Thyroid gland (tissue), 4 donors: ENCODE data around the gene MORF4L1. TPM values are rescaled to one million over a fixed set of nuclear protein-coding genes. Genes with fewer than 3 reads are reported as not detected.
"Not testable (repeated sequence)": the region's sequence is repeated elsewhere in the genome, so short reads cannot be mapped to it uniquely, and the experiment has no call there.

ENCODE experiments used
- DNase-seq, 2 donors: peaks; one replicate each; pipeline ENCODE4 v3.0.0-alpha.2; 2019
- H3K27ac ChIP-seq, 3 donors: fragments of 200-600 bp; sonication (generic); 1 replicate in 2 of 3; 2 replicates in 1 of 3; pipeline ENCODE4 v1.5.1; 2016 to 2019; ENCODE audit warnings: mild to moderate bottlenecking in 1 of 3, moderate library complexity in 1 of 3
- H3K27me3 ChIP-seq: fragments of 200-600 bp; sonication (generic); one replicate; pipeline ENCODE4 v1.5.1; 2019
- H3K36me3 ChIP-seq, 2 donors: fragments of 200-600 bp; sonication (generic); one replicate each; pipeline ENCODE4 v1.5.1; 2016 to 2019
- H3K4me1 ChIP-seq, 2 donors: fragments of 200-600 bp; sonication (generic); one replicate each; pipeline ENCODE4 v1.5.1; 2017 to 2019
- H3K4me3 ChIP-seq, 3 donors: fragments of 200-600 bp; sonication (generic); replicated peaks in 1 of 3; 1 replicate in 2 of 3; 2 replicates in 1 of 3; pipeline ENCODE4 v1.5.1; 2016; ENCODE audit warnings: mild to moderate bottlenecking in 1 of 3
- H3K9me3 ChIP-seq: fragments of 200-600 bp; sonication (generic); one replicate; pipeline ENCODE4 v1.5.1; 2017
- CTCF ChIP-seq, 6 experiments: fragments of 200-600 bp in 3 of 6; fragments of 450-650 bp in 3 of 6; sonication (generic) in 3 of 6; IDR thresholded peaks; one replicate each; pipeline ENCODE4 v1.5.1; 2016 to 2019; ENCODE audit warnings: antibody characterized with exemption in 6 of 6, mild to moderate bottlenecking in 2 of 6, inconsistent platforms in 1 of 6, moderate library complexity in 1 of 6
- POLR2A ChIP-seq, 2 donors: fragments of 450-650 bp; IDR thresholded peaks; one replicate each; pipeline ENCODE4 v1.6.1; 2017; ENCODE audit warnings: antibody characterized with exemption in 2 of 2, mild to moderate bottlenecking in 2 of 2, moderate library complexity in 1 of 2
- WGBS, 2 donors: methylation state at CpG; one replicate each; pipeline ENCODE4 v1.1.5; 2017; 5-methylcytosine and 5-hydroxymethylcytosine counted together
- intact Hi-C: fragments of 100-400 bp; cut with DNase I; formaldehyde crosslinking; loops from one replicate; pipeline ENCODE4 v1.15.1; 2023
- total RNA-seq, 4 donors: library from RNA; depleted of rRNA; stranded (reverse); fragments of >200 nt; gene quantifications; one replicate each; pipeline ENCODE4 v1.2.3, GENCODE V29; 2016

MORF4L1 gene
- total RNA-seq, 4 donors from 2014 or later = 264 to 326 (median 298) TPM

GRCh38 chr15:78872972-78873792 is 492 bp downstream of the MORF4L1 start:
- Histone ChIP-seq H3K4me1 (peaks cover 25 to 37% of the 10 kb centered on the region in 2 donors), H3K9me3 (no peaks in the 10 kb centered on the region), H3K27me3 (no peaks in the 10 kb centered on the region), H3K27ac (peak overlapping the region; percentile 100), H3K36me3 (no peaks in the 10 kb centered on the region), H3K4me3 (peak overlapping the region; percentile 89 to 100 (median 99))
- peak in 3 of 6 experiments; percentile 1 to 9 (median 6) for TF ChIP-seq CTCF (IDR thresholded peaks at IDR 0.05)
- peak; percentile 14 to 58 for TF ChIP-seq POLR2A (IDR thresholded peaks at IDR 0.05)
- intact Hi-C loops = no loop called here
- WGBS, 2 donors = 1% methylated on average over 59 to 65 of the region's 75 CpGs
- peak; percentile 65 to 76 for DNase-seq

- WGBS, 2 donors = 1 to 2% methylated on average over 38 of the region's 38 CpGs
- H3K36me3 ChIP-seq = no peaks in the 10 kb centered on the region
- H3K27me3 ChIP-seq = no peaks in the 10 kb centered on the region
- peak; percentile 31 to 50 for DNase-seq
- peaks cover 31 to 45% of the 10 kb centered on the region in 2 donors for H3K4me1 ChIP-seq
- peak in 2 of 6 experiments; percentile 2 to 7 for TF ChIP-seq CTCF (IDR thresholded peaks at IDR 0.05)
- no peak for TF ChIP-seq POLR2A (IDR thresholded peaks at IDR 0.05)
- H3K27ac ChIP-seq = peak overlapping the region; percentile 100
- intact Hi-C loops = no loop called here
- H3K4me3 ChIP-seq = peak overlapping the region; percentile 89 to 100 (median 99)
- H3K9me3 ChIP-seq = no peaks in the 10 kb centered on the region
Measured at GRCh38 chr15:78873793-78874765, 1.4 kb downstream of the MORF4L1 start.

- intact Hi-C loops = no loop called here
- no peaks in the 10 kb centered on the region for H3K36me3 ChIP-seq
- H3K27ac ChIP-seq = peak overlapping the region in 2 of 3 donors; percentile 100
- 51 to 58% methylated on average over 22 of the region's 22 CpGs for WGBS, 2 donors
- no peak for DNase-seq
- TF ChIP-seq POLR2A (IDR thresholded peaks at IDR 0.05) (no peak), CTCF (IDR thresholded peaks at IDR 0.05) (no peak)
- peak overlapping the region in 1 of 3 donors; percentile 100 for H3K4me3 ChIP-seq
- H3K4me1 ChIP-seq = peaks cover 43 to 57% of the 10 kb centered on the region in 2 donors
- no peaks in the 10 kb centered on the region for H3K27me3 ChIP-seq
- no peaks in the 10 kb centered on the region for H3K9me3 ChIP-seq
Measured at GRCh38 chr15:78875107-78875914, 2.6 kb downstream of the MORF4L1 start.

GRCh38 chr15:78876954-78877353 is 4.3 kb downstream of the MORF4L1 start:
- DNase-seq, H3K27me3 ChIP-seq, H3K27ac ChIP-seq, H3K36me3 ChIP-seq, H3K4me3 ChIP-seq, intact Hi-C loops, H3K9me3 ChIP-seq: not testable (repeated sequence)
- H3K4me1 ChIP-seq = peaks cover 51 to 69% of the 10 kb centered on the region in 2 donors
- 77 to 81% methylated on average over 12 to 14 of the region's 14 CpGs for WGBS, 2 donors

- no peak for TF ChIP-seq CTCF (IDR thresholded peaks at IDR 0.05)
- TF ChIP-seq POLR2A (IDR thresholded peaks at IDR 0.05) = no peak
- 26 to 27% methylated on average over 1 of the region's 1 CpG for WGBS, 2 donors
- no peak overlapping the region for H3K4me3 ChIP-seq
- DNase-seq = no peak
- intact Hi-C loops = no loop called here
- H3K9me3 ChIP-seq = no peaks in the 10 kb centered on the region
- H3K27ac ChIP-seq = peak overlapping the region in 1 of 3 donors; percentile 6
- peaks cover 51 to 72% of the 10 kb centered on the region in 2 donors for H3K4me1 ChIP-seq
- peaks cover 0 to 5% of the 10 kb centered on the region in 2 donors for H3K36me3 ChIP-seq
- no peaks in the 10 kb centered on the region for H3K27me3 ChIP-seq
Measured at GRCh38 chr15:78878356-78878755, 5.7 kb downstream of the MORF4L1 start.
